ENCODE results near the gene NOC2L. TPM values are rescaled to one million over a fixed set of nuclear protein-coding genes. Genes with fewer than 3 reads are reported as not detected.

NOC2L gene
- total and polyA plus RNA-seq, 9 of the 15 experiments (the other 6 are each of a cell fraction or from before 2014, with no cell fraction given) = 4.0 to 410 (median 200) TPM

DNA sequence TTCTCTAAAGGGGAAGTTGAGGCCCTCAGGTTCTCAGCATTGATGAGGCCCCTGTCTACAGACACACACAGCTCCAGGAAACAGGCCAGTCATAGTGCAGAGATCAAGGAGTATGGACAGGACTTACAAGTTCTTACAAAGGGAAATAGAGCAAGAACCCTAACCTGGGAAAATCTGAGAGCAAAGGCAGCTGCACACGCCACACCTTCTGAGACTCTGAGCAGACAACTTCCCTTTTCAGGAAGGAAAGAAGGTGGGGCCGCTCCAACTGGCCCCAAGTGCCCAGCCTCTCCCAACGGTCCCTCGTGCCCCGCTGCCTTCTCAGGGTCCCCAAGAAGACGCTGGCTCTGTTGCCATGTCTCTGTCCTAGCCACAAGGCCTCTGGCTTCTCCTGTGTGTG, 3.6 kb downstream of the NOC2L start:
- DNase-seq (ENCODE audit: extremely low read depth in 1 of 4, low spot score in 3 of 4) (no peak), FAIRE-seq (no peak), ATAC-seq (no peak)
- Histone ChIP-seq H3K79me2 (ENCODE audit: control insufficient read depth, insufficient read depth, low read length) (peaks cover 33% of the 10 kb centered on the region), H3K9ac (ENCODE audit: insufficient read depth in 1 of 2, low read depth in 2 of 2, low read length in 2 of 2) (no peak overlapping the region; a peak in 1 of 4 replicates), H3K4me1 (replicated peaks in 1 of 2; ENCODE audit: control insufficient read depth in 2 of 2, insufficient read depth in 2 of 2, low read length in 2 of 2) (peaks cover 7 to 61% of the 10 kb centered on the region in 2 experiments; a peak in 4 of 5 replicates), H3K4me3 (no peak overlapping the region), H4K20me1 (replicated peaks; ENCODE audit: control insufficient read depth, insufficient read depth, low read length) (peaks cover 10% of the 10 kb centered on the region), H3K36me3 (ENCODE audit: control insufficient read depth, insufficient read depth, low read length) (peaks cover 74% of the 10 kb centered on the region), H3K9me1 (ENCODE audit: control insufficient read depth, insufficient read depth, low read length) (no peaks in the 10 kb centered on the region), H3K4me2 (ENCODE audit: insufficient read depth, low read length) (no peak overlapping the region), H3K27me3 (ENCODE audit: control insufficient read depth in 2 of 2, insufficient read depth in 2 of 2, low read length in 2 of 2) (no peaks in the 10 kb centered on the region), H3K9me3 (replicated peaks; ENCODE audit: control insufficient read depth, insufficient read depth, low read depth, low read length) (no peaks in the 10 kb centered on the region), H2AFZ (ENCODE audit: low read depth, low read length) (no peak overlapping the region), H3K27ac (ENCODE audit: extremely low read depth, low read depth, low read length) (no peak overlapping the region)
- WGBS (ENCODE audit: insufficient coverage, low coverage, missing lambda C conversion rate) = 94% methylated on average over 3 of the region's 6 CpGs
- CTCF ChIA-PET (ENCODE audit: low intra/inter-chr PET ratio) = no interaction called here
- POLR2A ChIA-PET = interaction anchor here (0.6 to 1.5 kb wide), 3 partner anchors 14 to 49 kb away, joined by 3 to 4 read pairs (median 3); no protein-coding TSS in a partner anchor
- BruUV-seq (replicated peaks) = no TSS peak
- in situ Hi-C loops (cut with MboI) = no loop called here
- intact Hi-C loops (cut with micrococcal nuclease) = no loop called here
- TF ChIP-seq, protein P1, sequence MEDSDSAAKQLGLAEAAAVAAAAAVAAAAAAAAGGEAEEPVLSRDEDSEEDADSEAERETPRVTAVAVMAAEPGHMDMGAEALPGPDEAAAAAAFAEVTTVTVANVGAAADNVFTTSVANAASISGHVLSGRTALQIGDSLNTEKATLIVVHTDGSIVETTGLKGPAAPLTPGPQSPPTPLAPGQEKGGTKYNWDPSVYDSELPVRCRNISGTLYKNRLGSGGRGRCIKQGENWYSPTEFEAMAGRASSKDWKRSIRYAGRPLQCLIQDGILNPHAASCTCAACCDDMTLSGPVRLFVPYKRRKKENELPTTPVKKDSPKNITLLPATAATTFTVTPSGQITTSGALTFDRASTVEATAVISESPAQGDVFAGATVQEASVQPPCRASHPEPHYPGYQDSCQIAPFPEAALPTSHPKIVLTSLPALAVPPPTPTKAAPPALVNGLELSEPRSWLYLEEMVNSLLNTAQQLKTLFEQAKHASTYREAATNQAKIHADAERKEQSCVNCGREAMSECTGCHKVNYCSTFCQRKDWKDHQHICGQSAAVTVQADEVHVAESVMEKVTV (CRISPR knock-in tag; IDR thresholded peaks at IDR 0.05) = no peak
- peak; percentile 19; the same call in 1 of the 2 replicates for TF ChIP-seq RBFOX2 (IDR thresholded peaks at IDR 0.05; ENCODE audit: low read depth, low read length)

DNA sequence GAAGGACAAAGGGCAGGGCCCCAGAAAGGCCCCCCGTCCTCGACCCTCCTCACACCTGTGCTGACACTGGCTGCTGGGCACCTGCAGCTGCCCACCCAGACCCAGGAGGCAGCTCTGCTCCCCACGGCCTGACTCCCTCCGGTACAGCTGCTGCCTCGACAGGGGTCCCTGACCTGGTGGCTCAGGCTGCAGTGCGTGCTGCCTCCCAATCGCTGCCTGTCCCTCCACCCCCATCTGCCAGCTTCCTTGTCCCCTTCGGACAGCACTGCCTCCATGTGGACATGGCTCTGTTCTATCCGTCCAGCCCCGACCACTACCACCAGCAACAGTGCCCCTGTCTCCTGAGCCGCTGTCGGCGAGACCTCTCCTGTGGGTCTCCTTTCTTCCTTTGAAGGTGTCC, 4.1 kb downstream of the NOC2L start:
- 95% methylated on average over 13 of the region's 13 CpGs for WGBS (ENCODE audit: insufficient coverage, low coverage, missing lambda C conversion rate)

More for the DNA sequence above, 4.1 kb downstream of the NOC2L start:
- Histone ChIP-seq H3K79me2 (ENCODE audit: control insufficient read depth, insufficient read depth, low read length) (peaks cover 36% of the 10 kb centered on the region), H3K4me2 (ENCODE audit: insufficient read depth, low read length) (no peak overlapping the region), H3K27ac (ENCODE audit: extremely low read depth, low read depth, low read length) (no peak overlapping the region), H3K27me3 (ENCODE audit: control insufficient read depth in 2 of 2, insufficient read depth in 2 of 2, low read length in 2 of 2) (no peaks in the 10 kb centered on the region), H3K4me3 (no peak overlapping the region), H4K20me1 (replicated peaks; ENCODE audit: control insufficient read depth, insufficient read depth, low read length) (peaks cover 15% of the 10 kb centered on the region), H2AFZ (ENCODE audit: low read depth, low read length) (no peak overlapping the region), H3K9ac (ENCODE audit: insufficient read depth in 1 of 2, low read depth in 2 of 2, low read length in 2 of 2) (no peak overlapping the region; a peak in 1 of 4 replicates), H3K4me1 (replicated peaks in 1 of 2; ENCODE audit: control insufficient read depth in 2 of 2, insufficient read depth in 2 of 2, low read length in 2 of 2) (peaks cover 7 to 56% of the 10 kb centered on the region in 2 experiments; a peak in 4 of 5 replicates), H3K36me3 (ENCODE audit: control insufficient read depth, insufficient read depth, low read length) (peaks cover 79% of the 10 kb centered on the region), H3K9me3 (replicated peaks; ENCODE audit: control insufficient read depth, insufficient read depth, low read depth, low read length) (no peaks in the 10 kb centered on the region), H3K9me1 (ENCODE audit: control insufficient read depth, insufficient read depth, low read length) (no peaks in the 10 kb centered on the region)
- BruUV-seq (replicated peaks) = no TSS peak
- in situ Hi-C loops (cut with MboI) (no loop called here), intact Hi-C loops (cut with micrococcal nuclease) (no loop called here)
- TF ChIP-seq ZNF263 (CRISPR knock-in tag; IDR thresholded peaks at IDR 0.05; ENCODE audit: borderline replicate concordance) = no peak
- TF ChIP-seq ZNF311 (CRISPR knock-in tag; IDR thresholded peaks at IDR 0.05) = no peak
- TF ChIP-seq ZNF584 (CRISPR knock-in tag; IDR thresholded peaks at IDR 0.05; ENCODE audit: low read depth) = no peak
- 0 out of 2 replicates have a peak, but pooled peaks have one; percentile 41 for TF ChIP-seq POLR2G (IDR thresholded peaks at IDR 0.05; ENCODE audit: low read depth, low read length)
- peak; percentile 55 for TF ChIP-seq RBFOX2 (IDR thresholded peaks at IDR 0.05; ENCODE audit: low read depth, low read length)
- TF ChIP-seq, protein P2, sequence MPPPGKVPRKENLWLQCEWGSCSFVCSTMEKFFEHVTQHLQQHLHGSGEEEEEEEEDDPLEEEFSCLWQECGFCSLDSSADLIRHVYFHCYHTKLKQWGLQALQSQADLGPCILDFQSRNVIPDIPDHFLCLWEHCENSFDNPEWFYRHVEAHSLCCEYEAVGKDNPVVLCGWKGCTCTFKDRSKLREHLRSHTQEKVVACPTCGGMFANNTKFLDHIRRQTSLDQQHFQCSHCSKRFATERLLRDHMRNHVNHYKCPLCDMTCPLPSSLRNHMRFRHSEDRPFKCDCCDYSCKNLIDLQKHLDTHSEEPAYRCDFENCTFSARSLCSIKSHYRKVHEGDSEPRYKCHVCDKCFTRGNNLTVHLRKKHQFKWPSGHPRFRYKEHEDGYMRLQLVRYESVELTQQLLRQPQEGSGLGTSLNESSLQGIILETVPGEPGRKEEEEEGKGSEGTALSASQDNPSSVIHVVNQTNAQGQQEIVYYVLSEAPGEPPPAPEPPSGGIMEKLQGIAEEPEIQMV (tag; conservative IDR thresholded peaks at IDR 0.05; ENCODE audit: low read depth) = no peak
- FAIRE-seq = no peak
- CTCF ChIA-PET (ENCODE audit: low intra/inter-chr PET ratio) = no interaction called here
- no peak for DNase-seq (ENCODE audit: extremely low read depth in 1 of 4, low spot score in 3 of 4)
- no peak for ATAC-seq
- POLR2A ChIA-PET = interaction anchor here (0.6 to 1.5 kb wide), 3 partner anchors 13 to 48 kb away, joined by 3 to 4 read pairs (median 3); no protein-coding TSS in a partner anchor
